ENCODE results near the gene OR2J1. TPM values are rescaled to one million over a fixed set of nuclear protein-coding genes. Genes with fewer than 3 reads are reported as not detected.

The OR2J1 gene
- total RNA-seq, 1 donor from 2014 or later, result not detected

Other genes starting within 250 kb of the OR2J1 start
- gene TRIM27, start 175.5 kb upstream of the OR2J1 start, total RNA-seq, result 42.4 TPM
- 2.8 TPM for gene ZNF311, start 94.2 kb upstream of the OR2J1 start, total RNA-seq
- not detected for gene OR2W1, start 54.3 kb upstream of the OR2J1 start, total RNA-seq
- not detected for gene OR2B3, start 12.2 kb upstream of the OR2J1 start, total RNA-seq
- gene OR2J3, start 8.6 kb downstream of the OR2J1 start, total RNA-seq, result 0.06 TPM
- not detected for gene OR2J2, start 71.4 kb downstream of the OR2J1 start, total RNA-seq
- gene OR14J1, start 202.2 kb downstream of the OR2J1 start, total RNA-seq, result 0.20 TPM